Hematopoietic multipotent progenitor cell treated with erythropoietin and hydrocortisone succinate and interleukin-3 and kit ligand, for 17 days (in vitro differentiated cells): ENCODE measurements around the gene FXYD3.
A peak's percentile ranks its signal among the peaks of the same experiment; 100 is the strongest.
"Not testable (repeated sequence)": the region's sequence is repeated elsewhere in the genome, so short reads cannot be mapped to it uniquely, and the experiment has no call there.

Experiments used
- DNase-seq: peaks from one replicate; pipeline ENCODE4 v3.0.0-alpha.2; 2015; ENCODE audit warnings: low spot score

The FXYD3 gene

GRCh38 chr19:35142606-35143230 lies 27.1 kb downstream of the FXYD3 start:
- DNase-seq, result peak; percentile 32

DNA sequence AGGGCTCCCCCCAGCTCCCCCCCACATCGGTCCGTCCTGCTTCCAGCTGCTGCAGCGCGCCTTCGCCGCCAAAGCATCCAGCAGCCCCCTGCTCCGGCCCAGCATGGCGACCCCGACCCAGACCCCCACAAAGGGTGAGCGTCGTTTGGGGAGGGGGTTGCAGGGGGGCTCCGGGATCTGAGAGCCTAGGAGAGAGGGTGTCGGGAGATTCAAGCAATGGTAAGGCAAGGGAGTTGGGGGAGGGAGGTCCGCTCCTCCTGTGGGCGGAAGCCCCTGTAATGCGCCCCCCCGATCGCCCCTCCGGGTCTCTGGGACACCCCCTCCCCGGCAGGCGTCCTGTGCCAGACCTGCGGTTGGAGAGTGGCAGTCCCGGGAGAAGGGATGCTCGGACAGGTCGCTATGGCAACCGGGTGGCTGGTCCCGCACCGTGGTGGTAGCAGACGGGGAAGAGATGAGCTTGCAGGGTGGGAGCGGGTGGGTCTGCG lies 27.6 kb downstream of the FXYD3 start, which contains the start of gene FXYD7:
Gene FXYD7 (plus strand): TSS at position 25 of the 485 bp plus-strand sequence. CDS start 79 bp downstream, at position 104.
- no peak for DNase-seq

- DNase-seq, result no peak
These were observed 28.2 kb downstream of the FXYD3 start for GRCh38 chr19:35143818-35144217.

DNA sequence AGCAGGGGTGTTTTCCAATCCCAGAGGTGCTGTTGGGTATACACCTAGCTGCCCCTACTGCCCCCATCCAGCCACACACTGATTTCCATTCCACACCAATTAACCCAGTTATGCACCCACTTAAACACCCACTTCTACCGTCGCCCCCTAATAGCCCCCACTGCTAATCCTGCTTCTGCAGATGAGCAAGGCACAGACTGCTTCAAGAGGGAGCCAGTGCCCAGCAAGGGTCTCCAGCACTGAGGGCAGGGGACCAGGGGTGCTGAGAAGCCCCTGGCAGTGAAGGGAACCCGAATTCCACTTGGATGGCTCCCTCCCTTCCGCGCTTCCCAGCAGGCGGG lies 28.6 kb downstream of the FXYD3 start:
- no peak for DNase-seq

- peak; percentile 60 for DNase-seq
These were observed 29.2 kb downstream of the FXYD3 start for GRCh38 chr19:35144600-35145436.

DNA sequence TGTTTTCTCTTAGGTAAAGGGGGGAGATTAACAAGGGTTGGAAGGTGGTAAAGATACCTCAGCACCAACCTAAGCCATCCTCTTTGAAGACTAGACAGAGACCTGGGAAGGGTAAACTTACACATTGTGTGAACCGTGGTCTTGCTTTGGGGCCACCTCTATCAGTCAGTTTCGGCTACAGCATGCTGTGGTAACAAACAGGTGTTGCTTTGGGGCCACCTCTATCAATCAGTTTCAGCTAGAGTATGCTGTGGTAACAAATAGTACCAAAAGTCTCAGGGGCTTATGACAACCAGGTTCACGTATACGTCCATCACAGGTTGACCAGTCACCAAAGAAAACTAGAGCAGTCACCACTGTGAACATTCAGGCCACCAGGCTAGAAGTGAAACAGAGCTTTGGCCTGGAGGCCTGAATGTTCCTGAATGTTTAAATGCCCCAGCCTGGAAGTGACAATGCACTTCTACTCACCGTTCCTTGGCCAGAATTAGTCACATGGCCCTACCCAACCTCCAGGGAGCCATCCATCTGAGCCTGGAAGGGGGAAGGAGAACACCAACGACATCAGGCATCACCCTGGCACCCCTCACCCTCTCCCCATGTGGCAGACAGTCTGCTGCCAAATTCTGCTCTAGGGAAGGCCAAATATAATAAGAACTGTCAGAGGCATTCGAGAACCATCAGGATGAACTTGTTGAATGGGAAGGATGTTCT lies 31.3 kb downstream of the FXYD3 start:
- no peak for DNase-seq

GRCh38 chr19:35149463-35149862 lies 33.8 kb downstream of the FXYD3 start:
- DNase-seq, result no peak

DNA sequence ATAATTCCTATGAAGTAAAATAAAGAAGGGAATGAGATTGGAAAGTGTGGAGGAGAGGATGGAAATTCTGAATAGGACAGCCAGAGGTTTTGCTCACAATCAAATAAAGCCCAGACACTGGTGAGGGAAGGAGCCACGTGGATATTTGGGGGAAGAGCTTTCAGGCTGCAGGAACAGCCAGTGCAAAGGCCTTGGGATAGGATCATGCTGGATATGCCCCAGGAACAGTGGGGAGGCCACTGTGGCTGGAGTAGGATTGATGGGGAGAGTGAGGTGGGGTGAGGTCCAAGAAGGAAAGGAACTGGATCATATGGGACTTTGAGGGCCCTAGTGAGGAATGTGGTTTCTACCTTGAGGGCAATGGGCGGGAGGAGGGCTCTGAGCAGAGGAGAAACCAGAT lies 34.8 kb downstream of the FXYD3 start:
- DNase-seq, result no peak

GRCh38 chr19:35151273-35152065 lies 35.8 kb downstream of the FXYD3 start:
- no peak for DNase-seq

DNA sequence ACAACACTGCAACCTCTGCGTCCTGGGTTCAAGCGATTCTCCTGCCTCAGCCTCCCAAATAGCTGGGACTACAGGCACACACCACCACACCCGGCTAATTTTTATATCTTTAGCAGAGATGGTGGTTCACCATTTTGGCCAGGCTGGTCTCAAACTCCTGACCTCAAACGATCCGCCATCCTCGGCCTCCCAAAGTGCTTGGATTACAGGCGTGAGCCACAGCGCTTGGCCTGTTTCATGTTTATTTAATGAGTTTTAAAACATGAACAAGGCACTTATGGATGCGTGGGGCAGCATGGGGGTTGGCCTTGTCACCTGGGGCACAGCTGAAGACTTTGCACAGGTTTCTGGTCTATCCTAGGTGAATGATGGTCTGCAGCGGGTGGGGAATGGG lies 37.5 kb downstream of the FXYD3 start:
- not testable (repeated sequence) for DNase-seq

DNA sequence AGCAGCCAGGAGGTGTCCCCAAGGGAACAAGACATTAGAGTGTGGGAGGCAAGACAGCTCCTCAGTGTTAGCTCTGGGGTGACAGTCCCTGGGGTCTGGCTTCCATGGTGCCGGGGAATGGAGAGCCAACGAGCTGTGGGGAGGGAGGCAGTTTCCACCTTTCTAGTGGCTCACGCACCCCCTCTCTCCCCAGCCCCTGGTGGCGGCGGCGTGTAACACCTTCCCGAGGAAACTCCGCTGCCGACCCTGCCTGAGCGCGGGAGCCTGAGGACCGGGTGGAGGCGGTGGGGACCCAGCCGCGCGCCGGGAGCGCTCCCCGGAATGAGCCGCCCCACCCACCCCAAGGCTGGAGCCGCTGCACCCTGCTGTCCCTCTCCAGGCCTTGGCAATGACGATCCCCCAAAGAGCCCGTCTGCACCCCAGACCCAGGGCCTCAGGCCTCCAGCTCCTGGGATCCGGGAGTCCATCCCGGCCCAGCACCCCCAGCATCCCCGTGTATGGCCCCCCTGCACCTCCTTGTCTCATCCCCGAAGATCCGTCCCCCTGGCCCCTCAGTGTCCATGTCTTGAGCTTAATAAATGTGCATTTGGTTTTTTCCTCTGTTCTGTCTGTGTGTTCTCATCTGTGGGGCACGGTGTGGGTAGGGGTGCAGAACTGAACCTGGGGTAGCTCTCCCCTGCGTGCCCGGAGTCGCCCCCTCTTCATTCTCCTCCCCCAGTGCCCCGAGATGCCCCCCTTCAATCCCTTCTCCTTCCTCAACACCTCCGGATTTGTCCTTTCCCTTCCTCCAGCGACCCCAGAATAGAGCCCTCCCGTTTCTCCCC lies 38.3 kb downstream of the FXYD3 start:
- no peak for DNase-seq

- DNase-seq, result no peak
These were observed 39.1 kb downstream of the FXYD3 start, which contains the start of gene FXYD5 for GRCh38 chr19:35154525-35155406. FXYD5 (plus strand) TSS chr19:35154735; CDS start chr19:35155551, 816 bp downstream.

- DNase-seq, result no peak
These were observed 39.8 kb downstream of the FXYD3 start for GRCh38 chr19:35155441-35155840.

DNA sequence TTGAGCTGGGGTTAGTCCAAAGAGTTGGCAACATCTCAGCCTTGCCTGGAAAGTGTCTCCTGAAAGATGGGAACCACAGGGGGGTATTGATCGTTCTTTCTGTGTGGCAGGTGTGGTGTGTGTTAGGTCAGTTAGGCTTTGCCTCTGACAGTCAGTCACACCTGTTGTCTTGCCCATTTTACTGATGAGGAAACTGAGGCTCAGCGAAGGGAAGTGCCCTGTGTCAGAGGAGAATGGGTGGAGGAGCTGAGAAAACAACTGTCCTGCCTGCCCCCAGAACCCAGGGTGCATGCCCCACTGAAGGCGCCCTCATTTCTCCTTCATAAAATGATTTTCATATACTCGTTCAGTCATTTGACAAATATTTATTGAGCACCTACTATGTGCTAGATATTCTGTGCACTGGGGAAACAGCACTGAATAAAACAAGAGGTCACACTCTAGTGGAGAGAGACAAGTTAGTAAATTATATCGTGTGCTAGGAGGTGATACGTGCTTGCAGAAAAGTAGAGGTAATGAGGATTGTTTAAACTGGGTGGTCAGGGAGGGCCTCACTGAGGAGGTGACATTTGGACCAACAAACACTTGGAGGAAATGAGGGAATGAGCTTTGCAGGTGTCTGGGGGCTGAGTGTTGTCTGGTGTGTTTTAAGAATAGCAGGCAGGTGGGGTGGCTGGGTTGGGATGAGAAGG lies 40.5 kb downstream of the FXYD3 start:
- no peak for DNase-seq

GRCh38 chr19:35156673-35157014 lies 41.0 kb downstream of the FXYD3 start:
- DNase-seq, result no peak

GRCh38 chr19:35157431-35157830 lies 41.8 kb downstream of the FXYD3 start:
- no peak for DNase-seq

GRCh38 chr19:35159606-35160005 lies 44.0 kb downstream of the FXYD3 start:
- DNase-seq, result no peak

DNA sequence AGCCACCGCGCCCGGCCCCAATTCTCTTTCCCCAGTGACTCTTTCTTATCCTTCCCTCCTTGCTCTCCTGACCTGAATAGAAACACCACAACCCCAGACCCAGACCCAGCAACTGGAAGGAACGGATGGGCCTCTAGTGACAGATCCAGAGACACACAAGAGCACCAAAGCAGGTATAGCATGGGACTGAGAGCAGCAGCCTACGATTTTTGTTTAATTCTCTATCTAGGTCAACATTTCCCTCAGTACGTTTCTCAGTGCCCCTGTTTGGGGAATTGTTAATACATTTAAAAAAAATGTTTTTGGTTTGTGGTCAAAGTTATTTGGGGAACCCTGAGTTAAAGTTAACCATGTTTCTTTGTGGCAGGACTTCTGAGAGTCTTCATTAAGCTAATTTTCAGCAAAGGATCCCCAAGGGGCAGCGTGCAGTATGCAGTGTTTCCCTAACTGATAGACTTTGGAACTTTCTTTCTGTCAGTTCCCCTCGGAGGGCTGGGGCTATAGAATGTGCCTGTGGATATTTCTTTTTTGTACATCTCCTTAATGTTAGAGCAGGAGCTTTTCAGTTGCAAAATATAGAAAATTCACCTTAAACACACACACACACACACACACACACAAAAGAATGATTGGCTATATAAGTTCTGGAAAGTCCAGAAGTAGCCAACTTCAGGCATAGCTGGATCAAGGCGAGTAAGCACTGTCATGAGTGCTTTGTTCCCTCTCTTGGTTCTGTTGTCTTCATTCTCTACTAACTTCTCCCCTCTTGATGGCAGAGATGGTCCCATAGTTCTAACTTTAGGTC lies 45.2 kb downstream of the FXYD3 start:
- no peak for DNase-seq

DNA sequence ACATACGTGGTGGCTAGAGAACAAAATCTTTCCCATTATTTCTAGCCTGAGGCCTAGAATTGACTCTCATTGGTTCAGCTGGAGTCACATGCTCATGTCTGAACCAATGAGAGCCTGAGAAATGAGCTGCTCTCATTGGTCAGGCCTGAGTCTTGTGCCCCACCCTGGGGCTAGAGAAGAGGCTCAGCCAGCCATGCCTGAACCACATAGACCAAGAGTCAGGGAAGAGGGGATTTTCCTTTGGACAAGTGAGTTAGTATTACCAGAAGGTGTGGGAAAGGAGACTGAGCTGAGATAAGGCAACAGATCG lies 45.8 kb downstream of the FXYD3 start:
- DNase-seq, result no peak
